HFF-Myc (cell line): ENCODE results near the gene HAGH.

Experiments
- DNase-seq: peaks from one replicate; pipeline ENCODE4 v3.0.0-alpha.2; 2011; ENCODE audit warnings: low read depth; ENCODE audit errors: extremely low read depth
- H3K4me3 ChIP-seq: replicated peaks from 2 replicates; pipeline ENCODE4 v1.5.1; 2011; ENCODE audit warnings: low read depth, mild to moderate bottlenecking, control low read depth, low read length
- TF ChIP-seq, protein P1 (sequence below): IDR thresholded peaks from 2 replicates; pipeline ENCODE4 v1.5.1; 2012; ENCODE audit warnings: mild to moderate bottlenecking, low read depth, low read length, control low read depth; ENCODE audit errors: missing control alignments

HAGH gene

DNA sequence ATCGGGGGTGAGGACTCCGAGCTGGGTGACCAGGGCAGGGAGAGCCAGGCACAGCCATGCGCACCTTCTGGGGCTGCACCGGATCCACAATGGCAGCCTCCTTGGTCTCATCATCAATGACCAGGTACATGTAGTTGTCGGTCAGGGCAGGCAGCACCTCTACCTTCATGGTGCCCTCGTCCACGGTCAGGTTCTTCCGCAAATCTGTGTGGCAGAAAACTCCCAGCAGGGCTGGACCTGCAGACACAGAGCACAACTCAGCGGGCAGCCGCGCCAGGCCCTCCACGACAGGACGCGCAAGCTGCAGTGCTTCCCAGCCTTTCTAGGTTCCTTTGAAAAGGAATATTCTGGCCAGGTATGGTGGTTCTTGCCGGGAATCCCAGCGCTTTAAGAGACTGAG lies 3.8 kb downstream of the HAGH start:
- TF ChIP-seq, protein P1, sequence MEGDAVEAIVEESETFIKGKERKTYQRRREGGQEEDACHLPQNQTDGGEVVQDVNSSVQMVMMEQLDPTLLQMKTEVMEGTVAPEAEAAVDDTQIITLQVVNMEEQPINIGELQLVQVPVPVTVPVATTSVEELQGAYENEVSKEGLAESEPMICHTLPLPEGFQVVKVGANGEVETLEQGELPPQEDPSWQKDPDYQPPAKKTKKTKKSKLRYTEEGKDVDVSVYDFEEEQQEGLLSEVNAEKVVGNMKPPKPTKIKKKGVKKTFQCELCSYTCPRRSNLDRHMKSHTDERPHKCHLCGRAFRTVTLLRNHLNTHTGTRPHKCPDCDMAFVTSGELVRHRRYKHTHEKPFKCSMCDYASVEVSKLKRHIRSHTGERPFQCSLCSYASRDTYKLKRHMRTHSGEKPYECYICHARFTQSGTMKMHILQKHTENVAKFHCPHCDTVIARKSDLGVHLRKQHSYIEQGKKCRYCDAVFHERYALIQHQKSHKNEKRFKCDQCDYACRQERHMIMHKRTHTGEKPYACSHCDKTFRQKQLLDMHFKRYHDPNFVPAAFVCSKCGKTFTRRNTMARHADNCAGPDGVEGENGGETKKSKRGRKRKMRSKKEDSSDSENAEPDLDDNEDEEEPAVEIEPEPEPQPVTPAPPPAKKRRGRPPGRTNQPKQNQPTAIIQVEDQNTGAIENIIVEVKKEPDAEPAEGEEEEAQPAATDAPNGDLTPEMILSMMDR, result no peak
- no peak for DNase-seq
- H3K4me3 ChIP-seq, result no peak overlapping the region

DNA sequence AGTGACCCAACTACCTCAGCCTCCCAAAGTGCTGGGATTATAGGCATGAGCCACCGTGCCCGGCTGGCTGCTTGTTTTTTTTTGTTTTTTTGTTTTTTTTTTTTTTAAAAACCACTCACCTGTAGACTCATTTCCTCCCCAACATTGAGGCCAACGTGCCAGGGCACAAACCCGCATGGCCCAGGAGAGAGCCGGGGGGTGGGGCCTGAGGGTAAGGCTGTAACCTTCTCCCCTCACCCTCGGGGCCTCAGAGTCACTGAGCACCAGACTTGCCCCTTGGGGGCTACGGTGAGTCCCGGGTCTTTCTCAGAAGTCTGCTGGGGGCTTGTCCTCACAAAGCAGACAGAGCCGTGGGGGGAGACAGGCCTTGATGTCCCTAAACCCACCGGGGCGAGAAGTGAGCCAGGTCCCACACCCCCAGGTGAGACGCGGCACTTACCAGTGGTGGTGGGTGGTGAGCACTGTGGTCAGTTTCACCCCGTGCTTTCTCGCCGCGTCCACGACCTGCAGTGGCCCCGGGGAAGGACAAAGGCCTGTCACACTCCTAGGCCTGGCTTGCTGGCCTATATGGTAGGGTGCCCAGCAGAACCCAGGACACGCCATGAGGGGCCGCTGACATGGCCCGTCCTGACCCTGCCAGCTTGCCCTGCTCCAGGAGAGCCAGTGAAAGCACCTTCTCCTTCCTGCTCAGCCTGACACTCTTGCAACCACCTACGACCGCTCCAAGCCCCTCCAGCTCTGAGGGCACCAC lies 4.6 kb downstream of the HAGH start:
- no peak for DNase-seq
- TF ChIP-seq, protein P1, result no peak

DNA sequence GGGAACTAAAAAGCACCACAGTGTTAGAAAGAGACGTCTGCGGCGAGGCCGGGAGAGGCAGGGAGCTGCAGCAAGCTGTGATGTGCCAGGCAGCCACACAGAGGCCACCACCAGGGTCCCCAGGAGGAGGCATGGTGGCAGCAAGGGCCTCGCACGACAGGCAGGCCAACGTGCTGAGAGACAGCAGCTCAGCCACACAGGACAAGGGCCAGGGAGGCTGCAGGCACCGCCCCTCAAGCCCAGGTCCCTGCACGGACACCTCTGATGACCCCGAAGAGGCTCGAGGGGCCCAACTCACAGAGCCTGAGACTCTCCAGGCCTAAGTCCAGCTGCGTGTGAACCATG lies 5.7 kb downstream of the HAGH start:
- TF ChIP-seq, protein P1, result no peak

More for the DNA sequence above, 4.6 kb downstream of the HAGH start:
- H3K4me3 ChIP-seq, result no peak overlapping the region

DNA sequence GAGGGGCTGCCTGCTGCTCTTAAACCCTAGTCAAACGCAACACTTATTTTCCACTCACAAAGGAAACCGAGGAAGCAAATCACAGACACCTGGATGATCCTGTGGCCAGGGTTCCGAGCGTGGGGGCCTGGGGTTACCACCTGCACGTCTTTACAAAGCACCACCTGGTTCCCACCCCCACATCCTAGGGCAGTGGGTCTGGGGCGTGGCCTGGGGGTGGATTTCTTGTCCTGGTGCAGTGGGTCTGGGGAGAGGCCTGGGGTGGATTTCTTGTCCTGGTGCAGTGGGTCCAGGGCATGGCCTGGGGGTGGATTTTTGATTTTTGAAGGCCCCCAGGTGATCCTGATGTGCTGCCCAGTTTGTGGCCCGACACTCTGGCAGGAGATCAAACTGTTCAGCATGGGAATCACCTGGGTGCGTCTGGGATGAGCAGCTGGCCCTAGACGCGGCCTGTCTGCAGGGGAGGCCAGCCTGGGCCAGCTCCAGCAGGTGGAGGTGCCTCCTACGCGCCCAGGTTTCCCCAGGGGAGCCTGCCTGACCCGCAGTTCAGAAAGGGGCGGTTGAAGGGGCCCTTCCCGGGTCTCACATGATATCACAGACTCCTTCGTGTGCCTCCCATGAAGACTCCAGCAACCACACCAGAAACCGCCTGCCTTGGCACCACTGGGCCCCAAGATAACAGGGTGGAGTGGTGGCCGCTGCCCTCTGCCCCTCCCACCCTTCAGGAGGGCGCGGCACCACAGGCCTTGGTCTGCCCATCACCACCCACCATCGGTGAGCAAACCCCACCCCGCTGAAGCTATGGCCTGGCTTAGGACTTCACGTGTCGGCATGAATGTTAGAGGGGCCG lies 6.3 kb downstream of the HAGH start:
- H3K4me3 ChIP-seq, result no peak overlapping the region
- DNase-seq, result no peak
- TF ChIP-seq, protein P1, result no peak

More for the DNA sequence above, 5.7 kb downstream of the HAGH start:
- no peak for DNase-seq
- no peak overlapping the region for H3K4me3 ChIP-seq

DNA sequence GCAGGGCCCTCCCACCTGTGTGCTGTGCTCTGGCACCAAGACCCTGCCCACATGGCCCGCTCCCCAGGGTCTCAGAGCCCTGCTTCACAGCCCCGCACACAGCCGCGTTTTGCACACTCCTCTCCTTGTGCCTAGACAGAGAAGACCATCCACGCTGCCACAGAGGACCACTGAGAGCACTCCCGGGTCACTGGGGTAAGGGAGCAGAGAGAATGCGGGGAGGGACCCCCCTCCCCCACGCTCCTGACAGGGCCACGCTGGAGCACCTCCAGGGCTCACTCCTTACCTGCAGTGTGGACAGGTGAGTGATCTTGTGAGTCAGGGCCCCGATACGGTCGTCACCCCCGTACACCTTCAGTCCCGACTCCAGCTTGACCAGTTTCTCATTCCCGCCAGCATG lies 7.0 kb downstream of the HAGH start:
- TF ChIP-seq, protein P1, result no peak
- DNase-seq, result no peak
- no peak overlapping the region for H3K4me3 ChIP-seq

DNA sequence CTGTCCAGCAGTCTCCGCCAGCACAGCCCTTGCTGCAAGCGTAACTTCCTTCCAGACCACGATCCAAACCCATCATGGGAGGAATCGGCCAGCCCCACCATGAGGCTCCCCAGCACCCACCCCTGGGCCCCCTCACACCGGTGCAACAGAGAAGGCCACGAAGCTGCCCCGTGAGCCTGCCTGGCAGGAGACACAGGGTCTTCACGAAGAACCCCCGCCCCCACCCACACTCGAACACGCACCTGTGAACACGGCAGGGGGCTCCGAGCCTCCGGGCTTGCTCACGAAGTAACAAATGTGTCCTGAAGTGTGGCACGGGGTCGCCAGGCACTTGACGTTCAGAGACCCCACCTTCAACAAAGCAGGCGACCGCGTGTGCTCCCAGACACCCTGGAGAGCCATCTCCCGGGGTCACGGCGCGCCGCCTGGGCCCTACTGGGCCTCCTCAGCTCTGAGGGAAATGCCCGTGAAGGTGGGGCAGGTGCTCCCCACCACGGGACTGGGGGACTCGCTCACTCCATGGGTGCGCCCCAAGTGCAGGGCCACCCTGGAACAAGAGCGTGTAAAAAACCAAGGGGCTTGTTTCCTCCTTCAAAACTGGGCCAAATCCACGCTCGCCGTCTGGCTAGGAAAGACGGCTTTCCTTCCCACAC lies 7.6 kb downstream of the HAGH start:
- DNase-seq, result no peak
- no peak overlapping the region for H3K4me3 ChIP-seq
- TF ChIP-seq, protein P1, result no peak
